Loucy (cell line): ENCODE results near the gene NSF.
"Not testable (repeated sequence)": the region's sequence is repeated elsewhere in the genome, so short reads cannot be mapped to it uniquely, and the experiment has no call there.

Experiments used
- H2AFZ ChIP-seq: fragments of 200-600 bp; sonication (generic); 2 replicates; pipeline ENCODE4 v1.6.0; 2016; ENCODE audit warnings: antibody characterized with exemption, mild to moderate bottlenecking, low read length, moderate library complexity
- H3F3A ChIP-seq: fragments of 200-600 bp; 2 replicates; pipeline ENCODE4 v1.6.0; 2016; ENCODE audit warnings: antibody characterized with exemption, low read depth, mild to moderate bottlenecking
- H3K27me3 ChIP-seq: fragments of 200-600 bp; sonication (generic); 2 replicates; pipeline ENCODE4 v1.6.1; 2014; ENCODE audit warnings: low read length, mild to moderate bottlenecking; ENCODE audit not compliant: insufficient read depth, poor library complexity, severe bottlenecking
- H3K36me3 ChIP-seq: fragments of 200-600 bp; sonication (generic); 2 replicates; pipeline ENCODE4 v1.6.1; 2016; ENCODE audit warnings: low read length; ENCODE audit not compliant: insufficient read depth
- H3K4me1 ChIP-seq: fragments of 200-600 bp; sonication (generic); 2 replicates; pipeline ENCODE4 v1.5.1; 2014; ENCODE audit warnings: low read length, mild to moderate bottlenecking; ENCODE audit not compliant: insufficient read depth, poor library complexity, severe bottlenecking
- H3K4me2 ChIP-seq: fragments of 200-600 bp; sonication (generic); 2 replicates; pipeline ENCODE4 v1.6.0; 2014; ENCODE audit warnings: antibody characterized with exemption, low read length, low read depth, mild to moderate bottlenecking; ENCODE audit not compliant: poor library complexity, severe bottlenecking
- H3K4me3 ChIP-seq: fragments of 200-600 bp; sonication (generic); 2 replicates; pipeline ENCODE4 v1.5.1; 2014; ENCODE audit warnings: low read length, mild to moderate bottlenecking, mixed read lengths; ENCODE audit not compliant: poor library complexity, severe bottlenecking
- H3K79me2 ChIP-seq: fragments of 200-600 bp; sonication (generic); 2 replicates; pipeline ENCODE4 v1.6.1; 2014; ENCODE audit warnings: low read length; ENCODE audit not compliant: insufficient read depth
- H3K9ac ChIP-seq: fragments of 200-600 bp; sonication (generic); 2 replicates; pipeline ENCODE4 v1.6.0; 2014; ENCODE audit warnings: mild to moderate bottlenecking, low read depth, low read length, moderate library complexity; ENCODE audit not compliant: poor library complexity, severe bottlenecking
- H3K9me2 ChIP-seq: fragments of 200-600 bp; sonication (generic); replicated peaks from 2 replicates; pipeline ENCODE4 v1.6.1; 2016; ENCODE audit warnings: low read depth, low read length, mixed read lengths
- H3K9me3 ChIP-seq: fragments of 200-600 bp; sonication (generic); 2 replicates; pipeline ENCODE4 v1.6.1; 2014; ENCODE audit warnings: mild to moderate bottlenecking, antibody characterized with exemption, low read length, low read depth; ENCODE audit not compliant: insufficient read depth
- H4K20me1 ChIP-seq: fragments of 200-600 bp; sonication (generic); 2 replicates; pipeline ENCODE4 v1.6.0; 2014; ENCODE audit warnings: antibody characterized with exemption, low read length, mild to moderate bottlenecking; ENCODE audit not compliant: insufficient read depth, poor library complexity, severe bottlenecking
- CTCF ChIP-seq: fragments of 200-600 bp; sonication (generic); conservative IDR thresholded peaks from 2 replicates; pipeline ENCODE4 v1.5.1; 2014; ENCODE audit warnings: mild to moderate bottlenecking, antibody characterized with exemption, low read length
- EZH2phosphoT487 ChIP-seq: fragments of 200-600 bp; IDR thresholded peaks from 2 replicates; pipeline ENCODE4 v1.6.1; 2018; ENCODE audit warnings: antibody characterized with exemption, mild to moderate bottlenecking, moderate library complexity, borderline replicate concordance

Gene NSF

GRCh38 chr17:46790216-46790615, 199.7 kb downstream of the NSF start:
- Histone ChIP-seq H3K4me2 (no peak overlapping the region), H3K9ac (no peak overlapping the region), H3K9me3 (no peaks in the 10 kb centered on the region), H3K4me3 (no peak overlapping the region), H3K9me2 (no peaks in the 10 kb centered on the region), H3K79me2 (no peaks in the 10 kb centered on the region), H3K36me3 (no peaks in the 10 kb centered on the region), H3K27me3 (no peaks in the 10 kb centered on the region), H4K20me1 (no peaks in the 10 kb centered on the region), H2AFZ (no peak overlapping the region), H3K4me1 (peaks cover 10% of the 10 kb centered on the region), H3F3A (no peaks in the 10 kb centered on the region)
- TF ChIP-seq EZH2phosphoT487 (no peak), CTCF (no peak)

- Histone ChIP-seq H2AFZ (no peak overlapping the region), H3K4me3 (no peak overlapping the region), H4K20me1 (no peaks in the 10 kb centered on the region), H3K79me2 (no peaks in the 10 kb centered on the region), H3K9me3 (no peaks in the 10 kb centered on the region), H3K36me3 (no peaks in the 10 kb centered on the region), H3K9ac (no peak overlapping the region), H3K9me2 (no peaks in the 10 kb centered on the region), H3K4me2 (no peak overlapping the region), H3F3A (no peaks in the 10 kb centered on the region), H3K4me1 (peaks cover 10% of the 10 kb centered on the region), H3K27me3 (no peaks in the 10 kb centered on the region)
- TF ChIP-seq EZH2phosphoT487 (no peak), CTCF (no peak)
Measured at GRCh38 chr17:46791531-46791930, 201.1 kb downstream of the NSF start.

- Histone ChIP-seq H3K27me3 (no peaks in the 10 kb centered on the region), H3K4me2 (no peak overlapping the region), H3F3A (no peaks in the 10 kb centered on the region), H3K36me3 (no peaks in the 10 kb centered on the region), H3K9ac (no peak overlapping the region), H3K79me2 (no peaks in the 10 kb centered on the region), H3K9me3 (no peaks in the 10 kb centered on the region), H2AFZ (no peak overlapping the region), H3K9me2 (no peaks in the 10 kb centered on the region), H4K20me1 (no peaks in the 10 kb centered on the region), H3K4me1 (peaks cover 10% of the 10 kb centered on the region), H3K4me3 (no peak overlapping the region)
- TF ChIP-seq CTCF, result no peak
- TF ChIP-seq EZH2phosphoT487, result no peak
Measured at GRCh38 chr17:46792071-46792470, 201.6 kb downstream of the NSF start.

GRCh38 chr17:46793023-46793422, 202.6 kb downstream of the NSF start:
- not testable (repeated sequence) for H3K9me3 ChIP-seq, H3K36me3 ChIP-seq, H3K4me2 ChIP-seq, H3F3A ChIP-seq, H3K4me3 ChIP-seq, H3K27me3 ChIP-seq, H3K79me2 ChIP-seq, H3K9ac ChIP-seq, H3K4me1 ChIP-seq, H4K20me1 ChIP-seq, H2AFZ ChIP-seq, H3K9me2 ChIP-seq
